HepG2 (cell line): Measurements from ENCODE around the gene ENTPD6. TPM values are rescaled to one million over a fixed set of nuclear protein-coding genes. Genes with fewer than 3 reads are reported as not detected.
A peak's percentile ranks its signal among the peaks of the same experiment; 100 is the strongest.

Experiments
- HBP1 ChIP-seq: IDR thresholded peaks from 2 replicates; pipeline ENCODE4 v1.6.1; 2016; ENCODE audit warnings: low read depth, control low read depth
- MTERF4 ChIP-seq: sonication (generic); formaldehyde crosslinking; IDR thresholded peaks from 2 replicates; pipeline ENCODE4 v1.8.0; 2023; ENCODE audit warnings: mild to moderate bottlenecking, missing genetic modification reagents
- PHF8 ChIP-seq: sonication (generic); formaldehyde crosslinking; IDR thresholded peaks from 2 replicates; pipeline ENCODE4 v1.5.0; 2020; ENCODE audit warnings: missing genetic modification reagents
- STAT6 ChIP-seq: sonication (generic); formaldehyde crosslinking; IDR thresholded peaks from 2 replicates; pipeline ENCODE4 v1.4.0; 2020; ENCODE audit warnings: missing genetic modification reagents, mild to moderate bottlenecking, borderline replicate concordance
- TCF7 ChIP-seq: sonication (generic); IDR thresholded peaks from 2 replicates; pipeline ENCODE4 v1.6.1; 2016; ENCODE audit warnings: antibody characterized with exemption, low read depth
- ZHX1 ChIP-seq: sonication (generic); formaldehyde crosslinking; IDR thresholded peaks from 2 replicates; pipeline ENCODE4 v1.8.1; 2022; ENCODE audit warnings: low read depth, mild to moderate bottlenecking, missing genetic modification reagents
- ZNF7 ChIP-seq: IDR thresholded peaks from 2 replicates; pipeline ENCODE4 v1.6.1; 2016; ENCODE audit warnings: missing biosample characterization, missing genetic modification reagents
- polyA plus RNA-seq, 8 experiments: library from polyadenylated mRNA; depleted of rRNA in 3 of 8; stranded (reverse) in 7 of 8; unstranded in 1 of 8; fragments of >200 nt; fragmentation: Illumina TruSeq in 4 of 8; extraction: Trizol in 4 of 8; gene quantifications; 2 replicates each; pipeline versions ENCODE4 v1.2.1 to v1.2.3, GENCODE V29; 2011 to 2016; ENCODE audit warnings: low read depth in 4 of 8, missing spikeins in 1 of 8, mixed read lengths in 1 of 8; ENCODE audit not compliant: insufficient read depth in 1 of 8
- total RNA-seq, 5 experiments: library from RNA; depleted of rRNA; stranded (reverse); fragments of >200 nt; fragmentation: Illumina TruSeq; extraction: Trizol; gene quantifications; 2 replicates each; pipeline ENCODE4 v1.2.3, GENCODE V29; 2016; ENCODE audit warnings: low read depth in 1 of 5
- TF ChIP-seq, protein P1 (sequence below): sonication (generic); formaldehyde crosslinking; IDR thresholded peaks from 2 replicates; pipeline ENCODE4 v1.5.1; 2020; ENCODE audit warnings: mild to moderate bottlenecking, missing genetic modification reagents, borderline replicate concordance
- TF ChIP-seq, protein P2 (sequence below): sonication (generic); formaldehyde crosslinking; IDR thresholded peaks from 2 replicates; pipeline ENCODE4 v1.4.0; 2020; ENCODE audit warnings: low read depth, missing genetic modification reagents

The ENTPD6 gene
- total and polyA plus RNA-seq, 2 of the 13 experiments (the other 11 are each of a cell fraction or from before 2014, with no cell fraction given) = 164 to 172 TPM

DNA sequence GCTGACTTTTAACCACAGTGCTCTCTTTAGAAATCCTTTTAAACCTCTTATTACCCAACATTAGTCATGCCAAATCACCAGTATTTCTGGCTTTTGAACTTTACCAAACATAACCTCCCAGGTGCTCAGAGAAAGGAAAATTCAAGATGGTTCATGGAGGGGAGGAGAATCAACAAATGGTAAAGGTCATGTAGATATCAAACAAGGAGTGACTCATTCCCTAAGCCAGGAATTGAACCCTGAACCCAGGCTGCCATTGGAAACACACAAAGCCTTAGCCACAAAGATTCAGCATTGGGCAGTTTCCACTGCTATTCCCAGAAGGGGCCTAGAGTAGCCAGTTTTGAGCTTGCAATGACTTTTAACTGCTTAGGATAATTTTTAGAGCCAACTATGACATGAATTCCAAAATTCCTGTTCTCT, 21.6 kb upstream of the ENTPD6 start (continued):
- no peak for TF ChIP-seq STAT6 (CRISPR knock-in tag)
- TF ChIP-seq, protein P1, sequence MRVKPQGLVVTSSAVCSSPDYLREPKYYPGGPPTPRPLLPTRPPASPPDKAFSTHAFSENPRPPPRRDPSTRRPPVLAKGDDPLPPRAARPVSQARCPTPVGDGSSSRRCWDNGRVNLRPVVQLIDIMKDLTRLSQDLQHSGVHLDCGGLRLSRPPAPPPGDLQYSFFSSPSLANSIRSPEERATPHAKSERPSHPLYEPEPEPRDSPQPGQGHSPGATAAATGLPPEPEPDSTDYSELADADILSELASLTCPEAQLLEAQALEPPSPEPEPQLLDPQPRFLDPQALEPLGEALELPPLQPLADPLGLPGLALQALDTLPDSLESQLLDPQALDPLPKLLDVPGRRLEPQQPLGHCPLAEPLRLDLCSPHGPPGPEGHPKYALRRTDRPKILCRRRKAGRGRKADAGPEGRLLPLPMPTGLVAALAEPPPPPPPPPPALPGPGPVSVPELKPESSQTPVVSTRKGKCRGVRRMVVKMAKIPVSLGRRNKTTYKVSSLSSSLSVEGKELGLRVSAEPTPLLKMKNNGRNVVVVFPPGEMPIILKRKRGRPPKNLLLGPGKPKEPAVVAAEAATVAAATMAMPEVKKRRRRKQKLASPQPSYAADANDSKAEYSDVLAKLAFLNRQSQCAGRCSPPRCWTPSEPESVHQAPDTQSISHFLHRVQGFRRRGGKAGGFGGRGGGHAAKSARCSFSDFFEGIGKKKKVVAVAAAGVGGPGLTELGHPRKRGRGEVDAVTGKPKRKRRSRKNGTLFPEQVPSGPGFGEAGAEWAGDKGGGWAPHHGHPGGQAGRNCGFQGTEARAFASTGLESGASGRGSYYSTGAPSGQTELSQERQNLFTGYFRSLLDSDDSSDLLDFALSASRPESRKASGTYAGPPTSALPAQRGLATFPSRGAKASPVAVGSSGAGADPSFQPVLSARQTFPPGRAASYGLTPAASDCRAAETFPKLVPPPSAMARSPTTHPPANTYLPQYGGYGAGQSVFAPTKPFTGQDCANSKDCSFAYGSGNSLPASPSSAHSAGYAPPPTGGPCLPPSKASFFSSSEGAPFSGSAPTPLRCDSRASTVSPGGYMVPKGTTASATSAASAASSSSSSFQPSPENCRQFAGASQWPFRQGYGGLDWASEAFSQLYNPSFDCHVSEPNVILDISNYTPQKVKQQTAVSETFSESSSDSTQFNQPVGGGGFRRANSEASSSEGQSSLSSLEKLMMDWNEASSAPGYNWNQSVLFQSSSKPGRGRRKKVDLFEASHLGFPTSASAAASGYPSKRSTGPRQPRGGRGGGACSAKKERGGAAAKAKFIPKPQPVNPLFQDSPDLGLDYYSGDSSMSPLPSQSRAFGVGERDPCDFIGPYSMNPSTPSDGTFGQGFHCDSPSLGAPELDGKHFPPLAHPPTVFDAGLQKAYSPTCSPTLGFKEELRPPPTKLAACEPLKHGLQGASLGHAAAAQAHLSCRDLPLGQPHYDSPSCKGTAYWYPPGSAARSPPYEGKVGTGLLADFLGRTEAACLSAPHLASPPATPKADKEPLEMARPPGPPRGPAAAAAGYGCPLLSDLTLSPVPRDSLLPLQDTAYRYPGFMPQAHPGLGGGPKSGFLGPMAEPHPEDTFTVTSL (CRISPR knock-in tag) = peak; percentile 97
- 0 out of 2 replicates have a peak, but pooled peaks have one; percentile 62 for TF ChIP-seq MTERF4
- TF ChIP-seq, protein P2, sequence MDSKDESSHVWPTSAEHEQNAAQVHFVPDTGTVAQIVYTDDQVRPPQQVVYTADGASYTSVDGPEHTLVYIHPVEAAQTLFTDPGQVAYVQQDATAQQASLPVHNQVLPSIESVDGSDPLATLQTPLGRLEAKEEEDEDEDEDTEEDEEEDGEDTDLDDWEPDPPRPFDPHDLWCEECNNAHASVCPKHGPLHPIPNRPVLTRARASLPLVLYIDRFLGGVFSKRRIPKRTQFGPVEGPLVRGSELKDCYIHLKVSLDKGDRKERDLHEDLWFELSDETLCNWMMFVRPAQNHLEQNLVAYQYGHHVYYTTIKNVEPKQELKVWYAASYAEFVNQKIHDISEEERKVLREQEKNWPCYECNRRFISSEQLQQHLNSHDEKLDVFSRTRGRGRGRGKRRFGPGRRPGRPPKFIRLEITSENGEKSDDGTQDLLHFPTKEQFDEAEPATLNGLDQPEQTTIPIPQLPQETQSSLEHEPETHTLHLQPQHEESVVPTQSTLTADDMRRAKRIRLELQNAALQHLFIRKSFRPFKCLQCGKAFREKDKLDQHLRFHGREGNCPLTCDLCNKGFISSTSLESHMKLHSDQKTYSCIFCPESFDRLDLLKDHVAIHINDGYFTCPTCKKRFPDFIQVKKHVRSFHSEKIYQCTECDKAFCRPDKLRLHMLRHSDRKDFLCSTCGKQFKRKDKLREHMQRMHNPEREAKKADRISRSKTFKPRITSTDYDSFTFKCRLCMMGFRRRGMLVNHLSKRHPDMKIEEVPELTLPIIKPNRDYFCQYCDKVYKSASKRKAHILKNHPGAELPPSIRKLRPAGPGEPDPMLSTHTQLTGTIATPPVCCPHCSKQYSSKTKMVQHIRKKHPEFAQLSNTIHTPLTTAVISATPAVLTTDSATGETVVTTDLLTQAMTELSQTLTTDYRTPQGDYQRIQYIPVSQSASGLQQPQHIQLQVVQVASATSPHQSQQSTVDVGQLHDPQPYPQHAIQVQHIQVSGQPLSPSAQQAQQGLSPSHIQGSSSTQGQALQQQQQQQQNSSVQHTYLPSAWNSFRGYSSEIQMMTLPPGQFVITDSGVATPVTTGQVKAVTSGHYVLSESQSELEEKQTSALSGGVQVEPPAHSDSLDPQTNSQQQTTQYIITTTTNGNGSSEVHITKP = peak; percentile 55; the same call in 1 of the 2 replicates
- no peak for TF ChIP-seq ZHX1
- peak; percentile 78 for TF ChIP-seq TCF7
- peak; percentile 21; the same call in 1 of the 2 replicates for TF ChIP-seq PHF8 (CRISPR knock-in tag)
- TF ChIP-seq ZNF7 (CRISPR knock-in tag) = no peak
- TF ChIP-seq HBP1 (CRISPR knock-in tag) = 0 out of 2 replicates have a peak, but pooled peaks have one; percentile 35
